CD4-positive, alpha-beta T cell (primary cell): ENCODE measurements around the gene TBC1D17. TPM values are rescaled to one million over a fixed set of nuclear protein-coding genes. Genes with fewer than 3 reads are reported as not detected.

Experiments used
- ATAC-seq: fragments of 200-7000 bp; cut with Tn5 transposase; one replicate; pipeline ENCODE4 v1.10.0; 2022; ENCODE audit warnings: mild to moderate bottlenecking; ENCODE audit not compliant: poor library complexity
- CTCF ChIA-PET: fragments of 350-600 bp; sonication (Branson Sonifier 250); formaldehyde crosslinking; loops from one replicate; lab custom pipeline; 2021; ENCODE audit warnings: antibody characterized with exemption, inconsistent platforms; lab: Charles Lee
- POLR2A ChIA-PET: fragments of 350-600 bp; sonication (Branson Sonifier 250); formaldehyde crosslinking; loops from one replicate; lab custom pipeline; 2021; ENCODE audit warnings: antibody characterized with exemption, inconsistent platforms; lab: Charles Lee
- DNase-seq, 14 experiments: peaks; one replicate each; pipeline ENCODE4 v3.0.0-alpha.2; 2013 to 2020; ENCODE audit warnings: mixed read lengths in 2 of 14
- H3K27ac ChIP-seq, 2 donors: one replicate each; pipeline versions ENCODE4 v1.5.1 to v1.7.0; 2013; ENCODE audit warnings: low read length in 2 of 2, low read depth in 1 of 2, mild to moderate bottlenecking in 1 of 2
- H3K27me3 ChIP-seq, 2 experiments: 1 replicate in 1 of 2; 2 replicates in 1 of 2; pipeline versions ENCODE4 v1.6.1 to v1.7.0; 2013; ENCODE audit warnings: low read length in 2 of 2, control low read depth in 1 of 2, mild to moderate bottlenecking in 1 of 2, moderate library complexity in 1 of 2; ENCODE audit not compliant: insufficient read depth in 2 of 2, control insufficient read depth in 1 of 2
- H3K36me3 ChIP-seq: one replicate; pipeline ENCODE4 v1.6.1; 2013; ENCODE audit warnings: low read length, control low read depth; ENCODE audit not compliant: insufficient read depth
- H3K4me1 ChIP-seq: one replicate; pipeline ENCODE4 v1.6.1; 2013; ENCODE audit warnings: low read length, control low read depth; ENCODE audit not compliant: insufficient read depth
- H3K4me3 ChIP-seq: one replicate; pipeline ENCODE4 v1.5.1; 2013; ENCODE audit warnings: mild to moderate bottlenecking, low read length, moderate library complexity
- H3K9me3 ChIP-seq, 2 experiments: 1 replicate in 1 of 2; 2 replicates in 1 of 2; pipeline versions ENCODE4 v1.6.1 to v1.7.0; 2013; ENCODE audit warnings: low read length in 2 of 2, mild to moderate bottlenecking in 2 of 2, control low read depth in 1 of 2, moderate library complexity in 1 of 2; ENCODE audit not compliant: control insufficient read depth in 1 of 2, insufficient read depth in 1 of 2
- H3K27ac Mint-ChIP-seq: one replicate; pipeline ENCODE4 v1.8.0; 2020; ENCODE audit warnings: mixed read lengths
- H3K27me3 Mint-ChIP-seq: one replicate; pipeline ENCODE4 v1.8.0; 2021; ENCODE audit warnings: mixed read lengths
- H3K36me3 Mint-ChIP-seq: one replicate; pipeline ENCODE4 v1.8.0; 2021; ENCODE audit warnings: low read depth, mixed read lengths
- H3K4me1 Mint-ChIP-seq: one replicate; pipeline ENCODE4 v1.8.0; 2021; ENCODE audit warnings: low read depth, mixed read lengths
- H3K4me3 Mint-ChIP-seq: one replicate; pipeline ENCODE4 v1.8.0; 2020; ENCODE audit warnings: mild to moderate bottlenecking, mixed read lengths
- H3K9me3 Mint-ChIP-seq: one replicate; pipeline ENCODE4 v1.8.0; 2020; ENCODE audit warnings: mixed read lengths
- intact Hi-C, 2 experiments: fragments of 100-400 bp; cut with DNase I in 1 of 2; cut with micrococcal nuclease in 1 of 2; formaldehyde crosslinking; loops; one replicate each; pipeline versions ENCODE4 v1.15.1 to v1.9.0; 2023 to 2025; cut with DNase I, micrococcal nuclease
- total RNA-seq, 174 experiments: library from RNA in 2 of 174; stranded (reverse) in 2 of 174; gene quantifications; one replicate each; pipeline ENCODE4 v1.2.3 and lab custom pipeline; 2021 to 2026
- TF ChIP-seq, protein P1 (sequence below): fragments of 200-600 bp; IDR thresholded peaks from one replicate; pipeline ENCODE4 v1.8.0; 2022; ENCODE audit warnings: antibody characterized with exemption, mild to moderate bottlenecking

The TBC1D17 gene
- total RNA-seq, 2 experiments from 2014 or later = 35.5 to 35.8 TPM

DNA sequence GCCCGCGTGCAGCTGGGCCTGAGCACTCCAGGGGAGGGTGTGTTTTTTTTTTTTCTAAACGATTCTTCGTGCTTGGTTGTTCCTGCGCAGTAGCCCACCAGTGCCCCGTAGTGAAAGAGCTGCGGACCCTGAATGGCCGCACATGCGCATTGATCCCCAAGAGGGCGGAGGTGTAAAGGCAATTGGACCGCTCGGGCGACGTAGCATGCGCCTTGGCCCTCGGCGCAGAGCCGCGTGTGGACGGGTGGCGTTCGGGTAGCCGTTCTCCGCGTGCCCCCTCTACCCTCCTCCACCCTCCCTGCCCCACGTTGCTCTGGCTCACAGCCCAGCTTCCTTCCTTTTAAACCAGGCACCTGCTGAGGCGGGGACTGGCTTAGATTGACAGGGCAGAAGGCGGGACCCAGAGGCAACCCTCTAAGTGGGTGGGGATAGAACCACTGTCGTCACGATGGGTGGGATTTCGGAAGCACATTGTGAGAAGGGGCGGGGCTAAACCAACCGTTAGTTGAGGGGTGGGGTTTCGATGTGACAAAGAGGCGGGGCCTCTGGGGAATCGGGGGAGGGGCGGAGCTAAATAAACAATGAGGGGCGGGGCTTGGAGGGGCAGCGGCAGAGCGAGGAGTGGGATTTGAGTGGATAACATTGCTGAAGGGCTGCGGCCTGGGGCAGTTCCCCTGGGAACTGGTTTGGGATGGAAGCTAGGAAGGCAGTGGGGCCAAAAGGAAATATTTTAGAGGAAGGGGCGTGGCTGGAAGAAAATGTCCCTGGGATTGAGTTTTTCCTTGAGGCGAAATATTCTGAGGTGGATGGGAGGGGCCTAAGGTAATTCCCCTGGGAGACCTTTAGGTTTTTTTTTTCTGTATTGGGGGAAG, 52.3 kb downstream of the TBC1D17 start:
- TF ChIP-seq, protein P1, sequence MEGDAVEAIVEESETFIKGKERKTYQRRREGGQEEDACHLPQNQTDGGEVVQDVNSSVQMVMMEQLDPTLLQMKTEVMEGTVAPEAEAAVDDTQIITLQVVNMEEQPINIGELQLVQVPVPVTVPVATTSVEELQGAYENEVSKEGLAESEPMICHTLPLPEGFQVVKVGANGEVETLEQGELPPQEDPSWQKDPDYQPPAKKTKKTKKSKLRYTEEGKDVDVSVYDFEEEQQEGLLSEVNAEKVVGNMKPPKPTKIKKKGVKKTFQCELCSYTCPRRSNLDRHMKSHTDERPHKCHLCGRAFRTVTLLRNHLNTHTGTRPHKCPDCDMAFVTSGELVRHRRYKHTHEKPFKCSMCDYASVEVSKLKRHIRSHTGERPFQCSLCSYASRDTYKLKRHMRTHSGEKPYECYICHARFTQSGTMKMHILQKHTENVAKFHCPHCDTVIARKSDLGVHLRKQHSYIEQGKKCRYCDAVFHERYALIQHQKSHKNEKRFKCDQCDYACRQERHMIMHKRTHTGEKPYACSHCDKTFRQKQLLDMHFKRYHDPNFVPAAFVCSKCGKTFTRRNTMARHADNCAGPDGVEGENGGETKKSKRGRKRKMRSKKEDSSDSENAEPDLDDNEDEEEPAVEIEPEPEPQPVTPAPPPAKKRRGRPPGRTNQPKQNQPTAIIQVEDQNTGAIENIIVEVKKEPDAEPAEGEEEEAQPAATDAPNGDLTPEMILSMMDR = no peak
- peak overlapping the region; percentile 89 for H3K4me3 ChIP-seq
- peak overlapping the region; percentile 90 to 93 for H3K27ac ChIP-seq
- ChIA-PET CTCF (interaction anchor here (0.7 to 1.3 kb wide), 3 partner anchors 11 to 53 kb away, joined by 3 to 10 read pairs (median 3); partner anchors contain the start of genes AKT1S1 and TBC1D17), POLR2A (interaction anchor here (0.7 to 2.6 kb wide), 15 partner anchors 18 to 941 kb away, joined by 3 to 41 read pairs (median 6); partner anchors contain the start of genes AKT1S1, AP2A1, IL4I1 and MED25)
- Mint-ChIP-seq H3K4me1 (peaks cover 66% of the 10 kb centered on the region), H3K9me3 (no peaks in the 10 kb centered on the region), H3K27me3 (peaks cover 5% of the 10 kb centered on the region), H3K36me3 (peaks cover 39% of the 10 kb centered on the region), H3K4me3 (peak overlapping the region; percentile 99), H3K27ac (peak overlapping the region; percentile 96)
- H3K4me1 ChIP-seq = peaks cover 73% of the 10 kb centered on the region
- ATAC-seq (peak; percentile 87), DNase-seq (peak; percentile 82 to 98 (median 90))
- no peaks in the 10 kb centered on the region for H3K27me3 ChIP-seq
- peaks cover 0 to 4% of the 10 kb centered on the region in 2 experiments for H3K9me3 ChIP-seq
- intact Hi-C loops = loop anchor here (1.0 to 5.0 kb wide), 7 partner anchors 33 to 582 kb away; partner anchors contain the start of genes AKT1S1 (in 1 of the 2), ASPDH (in 1 of the 2), IL4I1 (in 1 of the 2) and JOSD2 (in 1 of the 2)
- H3K36me3 ChIP-seq = peaks cover 24% of the 10 kb centered on the region

DNA sequence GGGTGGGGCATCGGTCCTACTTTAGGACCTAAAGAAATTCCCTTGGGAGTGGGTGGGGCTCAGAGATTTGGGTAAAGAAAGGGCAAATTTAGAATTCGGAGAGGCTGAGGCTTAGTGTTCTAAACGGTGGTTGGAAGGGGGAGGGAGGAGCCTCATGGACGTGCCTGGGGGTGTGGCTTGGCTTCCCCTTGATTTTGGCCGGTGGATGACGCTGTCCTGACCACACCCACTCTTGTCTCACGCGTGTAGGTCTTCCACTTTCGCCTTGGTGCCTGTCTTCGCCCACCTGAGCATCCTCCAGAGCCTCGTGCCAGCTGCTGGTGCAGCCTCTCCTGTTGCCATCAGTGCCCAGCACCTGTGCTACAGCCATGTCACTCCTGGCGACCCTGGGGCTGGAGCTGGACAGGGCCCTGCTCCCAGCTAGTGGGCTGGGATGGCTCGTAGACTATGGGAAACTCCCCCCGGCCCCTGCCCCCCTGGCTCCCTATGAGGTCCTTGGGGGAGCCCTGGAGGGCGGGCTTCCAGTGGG, 53.0 kb downstream of the TBC1D17 start:
- peaks cover 33% of the 10 kb centered on the region for H3K36me3 Mint-ChIP-seq
- H3K9me3 ChIP-seq = peaks cover 0 to 4% of the 10 kb centered on the region in 2 experiments
- DNase-seq (peak in 3 of 14 experiments; percentile 24 to 74 (median 47)), ATAC-seq (no peak)
- H3K4me3 ChIP-seq = no peak overlapping the region
- TF ChIP-seq, protein P1 = no peak
- intact Hi-C loops = loop anchor here (5.0 kb wide), 2 partner anchors 33 to 582 kb away; partner anchors contain the start of genes ASPDH (in 1 of the 2), IL4I1 (in 1 of the 2) and JOSD2 (in 1 of the 2)
- POLR2A ChIA-PET = interaction anchor here (1.3 to 2.6 kb wide), 7 partner anchors 34 to 164 kb away, joined by 5 to 41 read pairs (median 12); partner anchors contain the start of genes AKT1S1, AP2A1, IL4I1 and MED25
- peak overlapping the region; percentile 42 for H3K4me3 Mint-ChIP-seq
- H3K27ac Mint-ChIP-seq = peak overlapping the region; percentile 96
- H3K4me1 Mint-ChIP-seq = peaks cover 63% of the 10 kb centered on the region
- peaks cover 17% of the 10 kb centered on the region for H3K36me3 ChIP-seq
- no peaks in the 10 kb centered on the region for H3K27me3 ChIP-seq
- H3K4me1 ChIP-seq = peaks cover 70% of the 10 kb centered on the region
- H3K27me3 Mint-ChIP-seq = peaks cover 5% of the 10 kb centered on the region
- CTCF ChIA-PET = interaction anchor here (1.3 kb wide), 1 partner anchor 40 kb away, joined by 10 read pairs; no protein-coding TSS in a partner anchor
- H3K9me3 Mint-ChIP-seq = no peaks in the 10 kb centered on the region
- peak overlapping the region; percentile 32 to 93 for H3K27ac ChIP-seq
